Adrenal gland (tissue), 12 donors: ENCODE measurements around the gene CARD9. TPM values are rescaled to one million over a fixed set of nuclear protein-coding genes. Genes with fewer than 3 reads are reported as not detected.
"Not testable (repeated sequence)": the region's sequence is repeated elsewhere in the genome, so short reads cannot be mapped to it uniquely, and the experiment has no call there.

Experiments
- DNase-seq, 7 donors: peaks; one replicate each; pipeline ENCODE4 v3.0.0-alpha.2; 2019 to 2020
- H3K27ac ChIP-seq, 5 donors: fragments of 200-600 bp; sonication (generic) in 4 of 5; 1 replicate in 3 of 5; 2 replicates in 2 of 5; pipeline versions ENCODE4 v1.5.1 to v1.8.0; 2016 to 2020; ENCODE audit warnings: mild to moderate bottlenecking in 1 of 5
- H3K27me3 ChIP-seq: fragments of 200-600 bp; 2 replicates; pipeline ENCODE4 v1.8.0; 2021
- H3K36me3 ChIP-seq, 2 donors: fragments of 200-600 bp; replicated peaks in 1 of 2; 1 replicate in 1 of 2; 2 replicates in 1 of 2; pipeline versions ENCODE4 v1.5.1 to v1.8.0; 2018 to 2022
- H3K4me1 ChIP-seq, 2 donors: fragments of 200-600 bp; replicated peaks in 1 of 2; 1 replicate in 1 of 2; 2 replicates in 1 of 2; pipeline versions ENCODE4 v1.5.1 to v1.8.0; 2018 to 2021
- H3K4me3 ChIP-seq, 4 donors: fragments of 200-600 bp; sonication (generic) in 3 of 4; one replicate each; pipeline ENCODE4 v1.5.1; 2016 to 2018
- H3K9me3 ChIP-seq, 3 donors: fragments of 200-600 bp; sonication (generic) in 1 of 3; replicated peaks in 1 of 3; 1 replicate in 2 of 3; 2 replicates in 1 of 3; pipeline versions ENCODE4 v1.5.1 to v1.8.0; 2016 to 2021
- POLR2A ChIP-seq, 2 donors: fragments of 450-650 bp; IDR thresholded peaks; one replicate each; pipeline ENCODE4 v1.6.1; 2017; ENCODE audit warnings: antibody characterized with exemption in 2 of 2, mild to moderate bottlenecking in 2 of 2, moderate library complexity in 1 of 2
- WGBS, 4 donors: extraction: QIAGEN DNeasy Blood & Tissue Kit in 2 of 4; methylation state at CpG; one replicate each; pipeline versions ENCODE4 v1.1.5 to v1.1.7; 2013 to 2017; 5-methylcytosine and 5-hydroxymethylcytosine counted together
- intact Hi-C, 2 donors: fragments of 100-400 bp; cut with DNase I; formaldehyde crosslinking; loops; one replicate each; pipeline versions ENCODE4 v1.14.1 to v1.15.0; 2022 to 2023
- polyA plus RNA-seq, 3 donors: library from polyadenylated mRNA; stranded (reverse); fragments of 200-250 nt in 2 of 3; fragments of 350-450 nt in 1 of 3; fragmentation: Illumina TruSeq in 1 of 3; extraction: RNeasy Lipid Tissue Mini Kit (QIAGEN cat#74804) in 1 of 3; gene quantifications; one replicate each; pipeline ENCODE4 v1.2.3, GENCODE V29; 2013 to 2014
- total RNA-seq, 9 donors: library from RNA; depleted of rRNA in 4 of 9; stranded (reverse); fragments of >200 nt in 4 of 9; fragments of 120-200 nt in 1 of 9; fragmentation: NEBNext Ultra II Directional in 1 of 9; extraction: Animal tissue kit (Norgen Biotek cat#: 25700) in 1 of 9; gene quantifications; one replicate each; pipeline versions ENCODE4 v1.1.0 to v1.2.4, GENCODE V29; 2013 to 2023
- TF ChIP-seq, protein P1 (sequence below), 6 experiments: fragments of 450-650 bp in 4 of 6; fragments of 200-600 bp in 2 of 6; sonication (generic) in 1 of 6; IDR thresholded peaks; 1 replicate in 5 of 6; 2 replicates in 1 of 6; pipeline versions ENCODE4 v1.5.1 to v1.8.0; 2016 to 2021; ENCODE audit warnings: antibody characterized with exemption in 6 of 6, mild to moderate bottlenecking in 2 of 6, moderate library complexity in 1 of 6
- donor health status: healthy with polysubstance abuse.
- donor health status: Bipolar disorder and iron deficiency.
- donor health status: DM: yes; HTN: yes; CAD: no.
- donor health status: DM: no; HTN: no; CAD: no.
- donor health status: DM: no; HTN: no; CAD: no.
- donor health status: DM: yes; HTN: yes; CAD: no.

The CARD9 gene
- total and polyA plus RNA-seq, 12 donors = 0.35 to 10.6 (median 4.0) TPM

DNA sequence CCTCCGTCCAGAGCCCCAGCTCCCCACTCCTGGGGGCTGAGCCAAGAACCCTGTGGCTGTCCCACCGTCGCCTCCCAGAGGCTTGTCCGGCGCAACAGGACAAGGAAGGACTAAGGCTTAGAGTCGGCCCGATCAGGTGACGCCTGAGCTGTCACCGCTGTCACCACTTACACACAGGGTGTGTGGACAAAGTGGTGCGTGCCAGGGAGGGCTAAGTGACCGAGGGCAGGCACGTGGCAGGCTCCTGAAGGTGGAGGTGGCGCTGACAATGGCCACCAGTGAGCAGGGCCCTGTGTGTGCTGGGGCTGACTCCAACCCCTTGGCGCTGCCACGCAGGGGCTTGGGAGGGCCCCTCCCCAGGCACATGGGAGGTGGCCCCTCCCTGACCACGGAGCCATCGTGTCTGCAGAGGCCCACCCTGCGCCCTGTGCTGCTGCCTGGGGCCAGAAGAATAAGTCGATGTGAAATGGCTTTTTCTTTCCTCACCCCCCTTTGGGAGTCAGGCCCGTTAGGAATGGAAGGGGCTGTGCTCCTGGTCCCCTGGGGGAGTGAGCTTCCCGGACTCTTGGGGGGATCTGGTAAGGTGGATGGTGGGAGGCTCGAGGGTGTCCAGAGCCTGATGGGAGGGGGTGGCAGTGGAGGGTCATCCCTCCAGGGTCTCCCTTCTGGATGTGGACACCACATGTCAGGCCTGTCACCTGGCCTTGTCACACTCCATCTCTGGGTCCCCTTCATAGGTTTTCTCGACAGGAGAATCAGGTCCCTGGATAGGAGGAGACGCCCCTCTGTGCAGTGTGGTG lies 48.8 kb downstream of the CARD9 start:
- H3K27me3 ChIP-seq = no peaks in the 10 kb centered on the region
- H3K4me3 ChIP-seq = no peak overlapping the region
- H3K9me3 ChIP-seq = no peaks in the 10 kb centered on the region
- no peaks in the 10 kb centered on the region for H3K36me3 ChIP-seq
- 80 to 87% (median 81%) methylated on average over 16 to 24 of the region's 24 CpGs for WGBS, 4 donors
- no peak for DNase-seq
- no peak overlapping the region for H3K27ac ChIP-seq
- TF ChIP-seq, protein P1, sequence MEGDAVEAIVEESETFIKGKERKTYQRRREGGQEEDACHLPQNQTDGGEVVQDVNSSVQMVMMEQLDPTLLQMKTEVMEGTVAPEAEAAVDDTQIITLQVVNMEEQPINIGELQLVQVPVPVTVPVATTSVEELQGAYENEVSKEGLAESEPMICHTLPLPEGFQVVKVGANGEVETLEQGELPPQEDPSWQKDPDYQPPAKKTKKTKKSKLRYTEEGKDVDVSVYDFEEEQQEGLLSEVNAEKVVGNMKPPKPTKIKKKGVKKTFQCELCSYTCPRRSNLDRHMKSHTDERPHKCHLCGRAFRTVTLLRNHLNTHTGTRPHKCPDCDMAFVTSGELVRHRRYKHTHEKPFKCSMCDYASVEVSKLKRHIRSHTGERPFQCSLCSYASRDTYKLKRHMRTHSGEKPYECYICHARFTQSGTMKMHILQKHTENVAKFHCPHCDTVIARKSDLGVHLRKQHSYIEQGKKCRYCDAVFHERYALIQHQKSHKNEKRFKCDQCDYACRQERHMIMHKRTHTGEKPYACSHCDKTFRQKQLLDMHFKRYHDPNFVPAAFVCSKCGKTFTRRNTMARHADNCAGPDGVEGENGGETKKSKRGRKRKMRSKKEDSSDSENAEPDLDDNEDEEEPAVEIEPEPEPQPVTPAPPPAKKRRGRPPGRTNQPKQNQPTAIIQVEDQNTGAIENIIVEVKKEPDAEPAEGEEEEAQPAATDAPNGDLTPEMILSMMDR (IDR thresholded peaks at IDR 0.05) = no peak
- no peak for TF ChIP-seq POLR2A (IDR thresholded peaks at IDR 0.05)
- H3K4me1 ChIP-seq = peaks cover 5 to 26% of the 10 kb centered on the region in 2 donors
- intact Hi-C loops = no loop called here

DNA sequence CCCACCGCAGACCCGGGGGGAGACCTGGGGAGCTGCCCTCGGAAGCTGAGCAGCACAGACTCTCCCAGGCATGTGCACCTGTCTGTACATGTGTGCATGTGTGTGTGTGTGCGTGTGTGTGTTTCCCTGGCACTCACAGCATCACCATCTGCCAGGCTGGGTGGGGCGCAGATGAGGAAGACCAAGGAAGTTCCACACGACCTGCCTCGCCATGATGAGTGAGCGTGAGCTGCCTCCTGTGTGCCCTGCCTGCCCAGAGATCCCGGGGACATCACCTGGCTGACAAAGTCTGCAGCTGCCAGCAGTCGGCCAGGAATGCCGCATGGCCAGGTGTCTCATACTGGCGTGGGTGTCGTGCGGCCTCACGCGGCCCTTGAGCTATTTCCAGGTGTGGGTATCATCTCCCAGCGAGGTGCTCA lies 50.1 kb downstream of the CARD9 start:
- no peak for DNase-seq
- no peaks in the 10 kb centered on the region for H3K36me3 ChIP-seq
- 90 to 91% (median 91%) methylated on average over 8 to 17 of the region's 17 CpGs for WGBS, 4 donors
- intact Hi-C loops = no loop called here
- no peak overlapping the region for H3K4me3 ChIP-seq
- TF ChIP-seq, protein P1 (IDR thresholded peaks at IDR 0.05) = no peak
- TF ChIP-seq POLR2A (IDR thresholded peaks at IDR 0.05) = no peak
- H3K27ac ChIP-seq = no peak overlapping the region
- no peaks in the 10 kb centered on the region for H3K9me3 ChIP-seq
- peaks cover 5 to 16% of the 10 kb centered on the region in 2 donors for H3K4me1 ChIP-seq
- H3K27me3 ChIP-seq = no peaks in the 10 kb centered on the region

DNA sequence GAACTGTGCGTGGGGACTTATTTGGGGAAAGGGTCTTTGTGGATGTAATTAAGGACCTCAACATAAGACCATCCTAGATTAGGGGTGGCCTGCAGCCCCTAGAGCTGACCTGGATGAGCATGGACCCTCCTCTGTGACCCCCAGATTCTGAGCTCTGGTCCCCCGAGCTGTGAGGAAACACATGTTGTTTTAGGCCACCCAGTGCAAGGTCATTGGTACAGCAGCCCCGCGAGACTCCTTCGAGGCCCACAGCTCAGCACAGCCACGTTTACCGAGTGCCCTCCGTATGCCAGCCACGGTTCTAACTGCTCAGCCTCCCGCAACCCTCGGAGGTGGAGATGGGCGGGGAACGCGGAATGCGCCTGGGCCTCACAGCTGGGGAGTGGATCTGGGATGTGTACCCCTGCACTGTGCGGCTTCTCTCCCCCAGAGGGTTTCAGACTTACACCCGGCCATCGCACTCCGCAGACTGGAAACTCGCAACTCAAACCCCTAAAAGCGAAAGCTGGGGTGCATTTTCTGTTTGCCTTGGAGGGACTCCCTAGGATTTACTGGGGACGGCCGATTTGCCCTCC lies 50.6 kb downstream of the CARD9 start:
- Histone ChIP-seq H3K4me1 (peaks cover 3 to 10% of the 10 kb centered on the region in 2 donors), H3K27me3 (no peaks in the 10 kb centered on the region), H3K36me3 (no peaks in the 10 kb centered on the region), H3K9me3 (no peaks in the 10 kb centered on the region), H3K4me3 (no peak overlapping the region), H3K27ac (no peak overlapping the region)
- 80 to 96% (median 88%) methylated on average over 15 to 23 of the region's 23 CpGs for WGBS, 4 donors
- DNase-seq = no peak
- TF ChIP-seq, protein P1 (IDR thresholded peaks at IDR 0.05) = no peak
- TF ChIP-seq POLR2A (IDR thresholded peaks at IDR 0.05) = no peak
- intact Hi-C loops = no loop called here

DNA sequence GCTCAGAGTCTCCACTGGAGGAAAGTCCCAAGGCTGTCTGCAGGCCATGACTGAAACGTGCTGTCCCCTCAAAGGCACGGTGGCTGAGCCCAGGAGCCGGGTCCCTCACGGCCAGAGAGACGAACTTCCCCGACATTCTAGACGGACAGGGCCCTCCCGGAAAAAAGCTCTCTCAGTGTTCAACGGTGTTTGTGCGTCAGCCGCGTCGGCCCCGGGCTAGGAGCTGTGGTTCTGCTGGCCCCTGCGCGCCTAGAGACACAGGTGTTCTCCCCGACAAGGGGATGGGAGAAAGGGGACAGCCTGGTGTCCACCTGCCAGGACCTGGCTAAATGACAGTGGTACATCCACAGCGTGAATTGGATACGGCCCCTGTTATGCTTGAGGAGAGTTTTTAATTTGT lies 51.9 kb downstream of the CARD9 start:
- H3K4me3 ChIP-seq = no peak overlapping the region
- 83 to 95% (median 91%) methylated on average over 2 to 19 of the region's 19 CpGs for WGBS, 4 donors
- intact Hi-C loops = no loop called here
- no peaks in the 10 kb centered on the region for H3K27me3 ChIP-seq
- no peaks in the 10 kb centered on the region for H3K36me3 ChIP-seq
- TF ChIP-seq, protein P1 (IDR thresholded peaks at IDR 0.05) = no peak
- no peak for TF ChIP-seq POLR2A (IDR thresholded peaks at IDR 0.05)
- H3K27ac ChIP-seq = no peak overlapping the region
- DNase-seq = no peak
- no peaks in the 10 kb centered on the region for H3K9me3 ChIP-seq
- H3K4me1 ChIP-seq = peaks cover 12 to 14% of the 10 kb centered on the region in 2 donors

DNA sequence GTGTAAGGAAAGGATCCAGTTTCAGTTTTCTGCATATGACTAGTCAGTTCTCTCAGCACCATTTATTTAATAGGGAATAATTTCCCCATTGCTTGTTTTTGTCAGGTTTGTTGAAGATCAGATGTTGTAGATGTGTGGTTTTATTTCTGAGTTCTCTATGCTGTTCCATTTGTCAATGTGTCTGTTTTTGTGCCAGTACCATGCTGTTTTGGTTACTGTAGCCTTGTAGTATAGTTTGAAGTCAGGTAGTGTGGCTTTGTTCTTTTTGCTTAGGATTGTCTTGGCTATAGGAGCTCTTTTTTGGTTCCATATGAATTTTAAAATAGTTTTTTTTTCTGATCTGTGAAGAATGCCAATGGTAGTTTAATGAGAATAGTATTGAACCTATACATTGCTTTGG lies 52.5 kb downstream of the CARD9 start:
- H3K27me3 ChIP-seq, H3K4me3 ChIP-seq, intact Hi-C loops, H3K27ac ChIP-seq, H3K9me3 ChIP-seq, DNase-seq, H3K36me3 ChIP-seq: not testable (repeated sequence)
- H3K4me1 ChIP-seq = peaks cover 11 to 13% of the 10 kb centered on the region in 2 donors

DNA sequence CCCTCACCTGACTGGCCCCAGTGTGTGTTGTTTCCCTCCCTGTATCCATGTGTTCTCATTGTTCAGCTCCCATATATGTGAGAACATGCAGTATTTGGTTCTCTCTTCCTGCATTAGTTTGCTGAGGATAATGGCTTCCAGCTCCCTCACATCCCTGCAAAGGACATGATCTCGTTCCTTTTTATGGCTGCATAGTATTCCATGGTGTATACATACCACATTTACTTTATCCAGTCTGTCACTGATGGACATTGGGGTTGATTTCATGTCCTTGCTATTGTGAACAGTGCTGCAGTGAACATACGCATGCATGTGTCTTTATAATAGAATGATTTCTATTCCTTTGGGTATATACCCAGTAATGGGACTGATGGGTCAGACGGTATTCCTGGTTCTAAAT lies 53.5 kb downstream of the CARD9 start:
- H3K36me3 ChIP-seq, H3K27ac ChIP-seq, intact Hi-C loops, H3K4me3 ChIP-seq, H3K27me3 ChIP-seq, DNase-seq, H3K9me3 ChIP-seq: not testable (repeated sequence)
- peaks cover 11 to 13% of the 10 kb centered on the region in 2 donors for H3K4me1 ChIP-seq
- 89 to 97% (median 95%) methylated on average over 3 of the region's 3 CpGs for WGBS, 4 donors

DNA sequence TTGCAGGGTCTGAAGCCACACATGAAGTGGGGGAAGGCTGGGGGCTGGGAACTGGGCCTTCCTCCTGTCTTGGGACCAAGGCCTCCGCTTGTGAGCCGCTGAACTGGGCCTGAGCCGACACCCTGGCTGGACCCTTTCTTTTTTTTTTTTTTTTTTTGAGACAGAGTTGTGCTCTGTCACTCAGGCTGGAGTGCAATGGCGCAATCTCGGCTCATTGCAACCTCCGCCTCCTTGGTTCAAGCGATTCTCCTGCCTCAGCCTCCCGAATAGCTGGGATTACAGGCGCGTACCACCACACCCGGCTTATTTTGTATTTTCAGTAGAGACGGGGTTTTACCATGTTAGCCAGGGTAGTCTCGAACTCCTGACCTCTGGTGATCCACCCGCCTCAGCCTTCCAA lies 54.2 kb downstream of the CARD9 start:
- H3K27ac ChIP-seq, H3K9me3 ChIP-seq, H3K36me3 ChIP-seq, DNase-seq, H3K4me3 ChIP-seq, H3K27me3 ChIP-seq, intact Hi-C loops: not testable (repeated sequence)
- 92 to 98% (median 97%) methylated on average over 14 of the region's 14 CpGs for WGBS, 4 donors
- peaks cover 11 to 13% of the 10 kb centered on the region in 2 donors for H3K4me1 ChIP-seq
